LNCAP (cell line): ENCODE results near the gene CD55.
A peak's percentile ranks its signal among the peaks of the same experiment; 100 is the strongest.

ENCODE experiments used
- CTCF ChIP-seq: fragments of 450-650 bp; IDR thresholded peaks from 2 replicates; pipeline ENCODE4 v1.5.1; 2017; ENCODE audit warnings: mild to moderate bottlenecking

The CD55 gene

GRCh38 chr1:207402744-207403143 lies 81.3 kb downstream of the CD55 start:
- TF ChIP-seq CTCF: no peak

DNA sequence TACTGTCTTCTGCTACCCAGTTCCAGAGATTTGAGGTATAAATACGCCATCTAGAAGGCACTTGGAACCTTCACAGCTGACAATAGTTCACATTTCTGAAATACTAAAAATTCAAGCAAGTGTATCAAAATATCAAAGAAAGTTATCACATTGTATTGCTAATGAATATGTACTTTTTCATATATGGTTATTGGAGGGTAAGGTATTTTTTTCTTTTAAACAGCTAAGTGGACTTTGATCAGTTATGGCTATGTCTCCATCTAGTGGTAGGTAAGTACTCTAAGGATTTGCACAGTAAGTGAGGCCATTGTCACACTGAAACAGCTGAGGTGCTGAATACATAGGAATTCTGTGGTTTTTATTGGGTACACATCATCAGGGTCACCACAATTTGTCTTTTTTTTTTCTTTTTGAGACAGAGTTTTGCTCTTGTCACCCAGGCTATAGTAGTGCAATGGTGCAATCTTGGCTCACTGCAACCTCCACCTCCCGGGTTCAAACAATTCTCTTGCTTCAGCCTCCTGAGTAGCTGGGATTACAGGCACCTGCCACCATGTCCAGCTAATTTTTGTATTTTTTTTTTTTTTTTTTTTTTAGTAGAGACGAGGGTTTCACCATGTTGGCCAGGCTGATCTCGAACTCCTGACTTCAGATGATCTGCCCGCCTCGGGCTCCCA lies 83.5 kb downstream of the CD55 start:
- peak; percentile 87 for TF ChIP-seq CTCF

DNA sequence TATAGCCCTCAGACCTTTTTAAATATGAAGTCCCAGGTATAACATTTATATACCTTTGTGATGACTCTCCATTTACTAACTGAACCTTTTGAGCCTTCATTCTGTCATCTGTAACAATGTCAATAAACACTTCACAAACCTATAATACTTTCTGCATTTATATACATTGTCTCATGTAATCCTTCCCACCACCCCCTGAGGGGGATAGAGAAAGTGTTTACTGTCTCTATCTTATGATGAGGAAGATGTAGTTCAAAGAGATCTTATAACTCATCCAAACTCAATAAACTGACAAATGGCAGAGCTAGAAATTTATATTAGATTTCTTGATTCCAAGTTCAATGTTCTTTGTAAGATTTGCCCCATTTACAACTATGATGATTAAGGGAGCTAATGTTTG lies 84.3 kb downstream of the CD55 start:
- TF ChIP-seq CTCF: no peak

DNA sequence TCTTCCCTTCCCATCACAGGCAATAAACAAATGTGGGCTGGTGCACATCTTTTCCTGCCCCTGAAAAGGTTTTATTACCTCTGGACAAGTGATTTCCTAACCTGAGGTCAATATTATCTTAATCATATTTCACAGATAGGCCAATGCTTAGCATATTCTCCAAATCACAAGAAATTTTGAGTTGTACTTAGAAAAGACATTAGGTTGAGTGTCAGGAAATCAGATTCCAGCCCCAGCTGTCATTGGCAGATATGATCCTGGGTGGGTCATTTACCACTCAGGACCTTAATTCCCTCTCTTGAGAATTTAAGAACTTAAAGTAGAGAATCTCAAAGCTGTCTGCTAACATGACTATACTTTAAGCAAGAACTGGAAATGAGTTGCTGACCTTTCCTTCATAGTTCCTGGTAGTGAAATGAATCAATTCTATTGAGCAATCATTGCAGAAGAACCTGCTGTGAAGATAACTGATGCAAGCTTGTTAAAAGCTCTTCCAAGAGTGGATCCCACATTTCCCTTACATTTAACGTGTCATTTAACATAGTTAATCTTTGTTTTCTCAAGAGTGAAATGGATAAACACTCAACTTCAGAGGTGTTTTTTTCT lies 86.3 kb downstream of the CD55 start:
- no peak for TF ChIP-seq CTCF
